H9 (cell line): ENCODE measurements around the gene POU2F3. TPM values are rescaled to one million over a fixed set of nuclear protein-coding genes. Genes with fewer than 3 reads are reported as not detected.

Experiments used
- DNase-seq: peaks from one replicate; pipeline ENCODE4 v3.0.0-alpha.2; 2017
- H2AFZ ChIP-seq: one replicate; pipeline ENCODE4 v1.6.1; 2013; ENCODE audit warnings: mild to moderate bottlenecking, low read length, control low read depth, moderate library complexity
- H2AK5ac ChIP-seq: 2 replicates; pipeline ENCODE4 v1.6.1; 2013; ENCODE audit warnings: low read length, control low read depth, mixed read lengths; ENCODE audit not compliant: insufficient read length
- H2BK120ac ChIP-seq: one replicate; pipeline ENCODE4 v1.6.1; 2013; ENCODE audit warnings: low read depth, mild to moderate bottlenecking, low read length, control low read depth, inconsistent platforms; ENCODE audit not compliant: poor library complexity, severe bottlenecking
- H2BK12ac ChIP-seq: 2 replicates; pipeline ENCODE4 v1.6.1; 2013; ENCODE audit warnings: low read length, control low read depth, mixed read lengths, low read depth; ENCODE audit not compliant: insufficient read length
- H2BK15ac ChIP-seq: 2 replicates; pipeline ENCODE4 v1.6.1; 2013; ENCODE audit warnings: low read depth, low read length, control low read depth
- H2BK20ac ChIP-seq: one replicate; pipeline ENCODE4 v1.6.1; 2013; ENCODE audit warnings: low read depth, mild to moderate bottlenecking, low read length, control low read depth, inconsistent platforms; ENCODE audit not compliant: poor library complexity, severe bottlenecking
- H2BK5ac ChIP-seq: 2 replicates; pipeline ENCODE4 v1.6.1; 2013; ENCODE audit warnings: low read length, control low read depth, mixed read lengths; ENCODE audit not compliant: insufficient read length
- H3K14ac ChIP-seq: 2 replicates; pipeline ENCODE4 v1.6.1; 2013; ENCODE audit warnings: low read length, control low read depth; ENCODE audit not compliant: insufficient read depth
- H3K18ac ChIP-seq: 2 replicates; pipeline ENCODE4 v1.6.1; 2013; ENCODE audit warnings: low read depth, mild to moderate bottlenecking, mixed read lengths, low read length, control low read depth; ENCODE audit not compliant: insufficient read length
- H3K23ac ChIP-seq: 2 replicates; pipeline ENCODE4 v1.6.1; 2013; ENCODE audit warnings: low read length, control low read depth, mixed read lengths, low read depth; ENCODE audit not compliant: insufficient read length
- H3K23me2 ChIP-seq: 2 replicates; pipeline ENCODE4 v1.6.1; 2013; ENCODE audit warnings: low read depth, mild to moderate bottlenecking, mixed read lengths, low read length, control low read depth; ENCODE audit not compliant: insufficient read length, poor library complexity, severe bottlenecking
- H3K27ac ChIP-seq: 2 replicates; pipeline ENCODE4 v1.5.1; 2013; ENCODE audit warnings: low read length, control low read depth, mixed read lengths, low read depth; ENCODE audit not compliant: insufficient read length
- H3K27me3 ChIP-seq: 2 replicates; pipeline ENCODE4 v1.6.1; 2013; ENCODE audit warnings: low read length, control low read depth, inconsistent platforms; ENCODE audit not compliant: insufficient read depth
- H3K4ac ChIP-seq: 2 replicates; pipeline ENCODE4 v1.6.1; 2013; ENCODE audit warnings: low read depth, mild to moderate bottlenecking, control low read depth, inconsistent platforms, low read length, moderate library complexity
- H3K4me1 ChIP-seq: 2 replicates; pipeline ENCODE4 v1.6.1; 2013; ENCODE audit warnings: low read length, control low read depth, inconsistent platforms; ENCODE audit not compliant: insufficient read depth
- H3K4me2 ChIP-seq: 2 replicates; pipeline ENCODE4 v1.6.1; 2013; ENCODE audit warnings: low read length, control low read depth, mixed read lengths; ENCODE audit not compliant: insufficient read length, insufficient read depth
- H3K56ac ChIP-seq: 2 replicates; pipeline ENCODE4 v1.6.1; 2013; ENCODE audit warnings: low read depth, mild to moderate bottlenecking, mixed read lengths, low read length, control low read depth; ENCODE audit not compliant: insufficient read length
- H3K79me1 ChIP-seq: 2 replicates; pipeline ENCODE4 v1.6.1; 2013; ENCODE audit warnings: low read depth, mild to moderate bottlenecking, moderate library complexity, low read length, control low read depth, inconsistent platforms; ENCODE audit not compliant: insufficient read depth, poor library complexity, severe bottlenecking
- H3K79me2 ChIP-seq: 2 replicates; pipeline ENCODE4 v1.6.1; 2013; ENCODE audit warnings: low read length, control low read depth, inconsistent platforms; ENCODE audit not compliant: insufficient read depth
- H3K9ac ChIP-seq: 2 replicates; pipeline ENCODE4 v1.6.1; 2013; ENCODE audit warnings: low read length, control low read depth, mixed read lengths; ENCODE audit not compliant: insufficient read length; ENCODE audit errors: extremely low read depth
- H3K9me3 ChIP-seq: one replicate; pipeline ENCODE4 v1.6.1; 2013; ENCODE audit warnings: low read depth, low read length, inconsistent platforms; ENCODE audit not compliant: control insufficient read depth
- H3T11ph ChIP-seq: one replicate; pipeline ENCODE4 v1.6.1; 2013; ENCODE audit warnings: mild to moderate bottlenecking, low read length, control low read depth, inconsistent platforms
- H4K20me1 ChIP-seq: one replicate; pipeline ENCODE4 v1.6.1; 2013; ENCODE audit not compliant: control insufficient read depth, insufficient read length, insufficient read depth
- H4K5ac ChIP-seq: 2 replicates; pipeline ENCODE4 v1.6.1; 2013; ENCODE audit warnings: low read depth, mild to moderate bottlenecking, mixed read lengths, low read length, control low read depth; ENCODE audit not compliant: insufficient read length
- H4K8ac ChIP-seq: replicated peaks from 2 replicates; pipeline ENCODE4 v1.6.1; 2013; ENCODE audit warnings: low read length, control low read depth, mixed read lengths, low read depth; ENCODE audit not compliant: insufficient read length
- H4K91ac ChIP-seq: 2 replicates; pipeline ENCODE4 v1.6.1; 2013; ENCODE audit warnings: low read depth, mild to moderate bottlenecking, moderate library complexity, mixed read lengths, low read length, control low read depth; ENCODE audit not compliant: insufficient read length
- H3K27ac Mint-ChIP-seq, 3 experiments: 2 replicates in 2 of 3; 3 replicates in 1 of 3; pipeline ENCODE4 v1.8.0; 2020 to 2021; ENCODE audit warnings: mixed read lengths in 3 of 3, mild to moderate bottlenecking in 1 of 3, moderate library complexity in 1 of 3
- H3K27me3 Mint-ChIP-seq: 2 replicates; pipeline ENCODE4 v1.8.0; 2021; ENCODE audit warnings: low read depth, mild to moderate bottlenecking, moderate library complexity, mixed read lengths
- H3K36me3 Mint-ChIP-seq, 3 experiments: 2 replicates in 2 of 3; 3 replicates in 1 of 3; pipeline ENCODE4 v1.8.0; 2020 to 2021; ENCODE audit warnings: low read depth in 3 of 3, mixed read lengths in 3 of 3; ENCODE audit not compliant: insufficient read depth in 1 of 3
- H3K4me1 Mint-ChIP-seq, 2 experiments: 2 replicates each; pipeline ENCODE4 v1.8.0; 2020; ENCODE audit warnings: mixed read lengths in 2 of 2
- H3K4me3 Mint-ChIP-seq, 2 experiments: 2 replicates in 1 of 2; 3 replicates in 1 of 2; pipeline ENCODE4 v1.8.0; 2020 to 2021; ENCODE audit warnings: mild to moderate bottlenecking in 2 of 2, mixed read lengths in 2 of 2, moderate library complexity in 1 of 2
- H3K9me3 Mint-ChIP-seq, 2 experiments: 2 replicates in 1 of 2; 3 replicates in 1 of 2; pipeline ENCODE4 v1.8.0; 2020; ENCODE audit warnings: mild to moderate bottlenecking in 2 of 2, mixed read lengths in 2 of 2, moderate library complexity in 1 of 2
- CTCF ChIP-seq: fragments of 200-600 bp; sonication (generic); conservative IDR thresholded peaks from 3 replicates; pipeline ENCODE4 v1.8.0; 2021; ENCODE audit warnings: antibody characterized with exemption, mild to moderate bottlenecking
- WGBS: extraction: QIAGEN DNeasy Blood & Tissue Kit; methylation state at CpG from one replicate; pipeline ENCODE4 v1.1.7; 2013; ENCODE audit warnings: missing lambda C conversion rate, low lambda C conversion rate, mixed read lengths; ENCODE audit not compliant: insufficient read length; ENCODE audit errors: extremely low coverage; 5-methylcytosine and 5-hydroxymethylcytosine counted together
- total RNA-seq: library from RNA; stranded (reverse); gene quantifications from 2 replicates; pipeline ENCODE4 v1.2.1, GENCODE V29; 2021

Gene POU2F3
- total RNA-seq, 1 experiment from 2014 or later = 1.1 TPM

- H2BK120ac ChIP-seq = no peak overlapping the region
- H3K79me1 ChIP-seq = no peaks in the 10 kb centered on the region
- H2BK15ac ChIP-seq = no peak overlapping the region
- peaks cover 90% of the 10 kb centered on the region for H3K27me3 Mint-ChIP-seq
- H3K36me3 Mint-ChIP-seq = no peaks in the 10 kb centered on the region; a peak in 2 of 7 replicates
- H3K4ac ChIP-seq = no peak overlapping the region
- H3K27ac ChIP-seq = no peak overlapping the region
- peaks cover 23 to 45% of the 10 kb centered on the region in 2 experiments for H3K4me1 Mint-ChIP-seq
- H3T11ph ChIP-seq = no peak overlapping the region
- H4K5ac ChIP-seq = no peak overlapping the region
- H2BK20ac ChIP-seq = no peak overlapping the region
- H4K91ac ChIP-seq = no peak overlapping the region
- H3K4me1 ChIP-seq = peaks cover 2% of the 10 kb centered on the region; the same call in 1 of the 2 replicates
- H4K8ac ChIP-seq = no peak overlapping the region
- H2AFZ ChIP-seq = no peak overlapping the region
- H3K27ac Mint-ChIP-seq = no peak overlapping the region
- no peak overlapping the region for H3K18ac ChIP-seq
- H3K4me3 Mint-ChIP-seq = no peak overlapping the region
- no peaks in the 10 kb centered on the region for H3K9me3 ChIP-seq
- H3K14ac ChIP-seq = no peak overlapping the region; the same call in 1 of the 2 replicates
- WGBS = no CpG with 5 or more reads among the region's 4 CpGs
- no peak for DNase-seq
- no peak overlapping the region for H3K4me2 ChIP-seq
- peaks cover 0 to 3% of the 10 kb centered on the region in 2 experiments; a peak in 2 of 5 replicates for H3K9me3 Mint-ChIP-seq
- peaks cover 2% of the 10 kb centered on the region; the same call in 1 of the 2 replicates for H3K27me3 ChIP-seq
- no peak overlapping the region for H3K23ac ChIP-seq
- no peak overlapping the region for H2BK12ac ChIP-seq
- no peaks in the 10 kb centered on the region for H3K79me2 ChIP-seq
- no peak overlapping the region for H2AK5ac ChIP-seq
- H4K20me1 ChIP-seq = no peaks in the 10 kb centered on the region
- no peak for TF ChIP-seq CTCF
- H3K56ac ChIP-seq = no peak overlapping the region
- H3K23me2 ChIP-seq = no peaks in the 10 kb centered on the region
- no peak overlapping the region for H2BK5ac ChIP-seq
- no peak overlapping the region for H3K9ac ChIP-seq
Observed at GRCh38 chr11:120191058-120191457, 48.9 kb upstream of the POU2F3 start.
